ENCODE data around the gene HRG. TPM values are rescaled to one million over a fixed set of nuclear protein-coding genes. Genes with fewer than 3 reads are reported as not detected.

The HRG gene
- total RNA-seq, 2 experiments from 2014 or later = not detected

- ChIA-PET POLR2A (interaction anchor here (0.8 to 1.5 kb wide), 2 partner anchors 10 to 16 kb away, joined by 3 read pairs; partner anchors contain the start of gene FETUB), CTCF (interaction anchor here (4.7 kb wide), 1 partner anchor 9 kb away, joined by 47 read pairs; no protein-coding TSS in a partner anchor)
- intact Hi-C loops (cut with micrococcal nuclease) = no loop called here
- no peak for ATAC-seq
- no peak for TF ChIP-seq CTCF (IDR thresholded peaks at IDR 0.05)
- H3K4me3 Mint-ChIP-seq = no peak overlapping the region
- no peaks in the 10 kb centered on the region for H3K36me3 Mint-ChIP-seq (ENCODE audit: low read depth)
- H3K27ac Mint-ChIP-seq = no peak overlapping the region
- no peaks in the 10 kb centered on the region for H3K4me1 Mint-ChIP-seq (ENCODE audit: low read depth)
- H3K27me3 Mint-ChIP-seq = peaks cover 6% of the 10 kb centered on the region
- no peaks in the 10 kb centered on the region for H3K9me3 Mint-ChIP-seq
- DNase-seq = no peak
These were observed 41.2 kb upstream of the HRG start for GRCh38 chr3:186624598-186624997.

GRCh38 chr3:186625600-186626042, 40.2 kb upstream of the HRG start:
- POLR2A ChIA-PET = interaction anchor here (1.5 kb wide), 1 partner anchor 15 kb away, joined by 3 read pairs; the partner anchor contains the start of gene FETUB
- DNase-seq = no peak
- intact Hi-C loops (cut with micrococcal nuclease) = no loop called here
- no peak for ATAC-seq
- TF ChIP-seq CTCF (IDR thresholded peaks at IDR 0.05) = no peak
- CTCF ChIA-PET = interaction anchor here (4.7 kb wide), 1 partner anchor 10 kb away, joined by 47 read pairs; no protein-coding TSS in a partner anchor
- no peaks in the 10 kb centered on the region for H3K9me3 Mint-ChIP-seq
- H3K4me1 Mint-ChIP-seq (ENCODE audit: low read depth) = no peaks in the 10 kb centered on the region
- H3K36me3 Mint-ChIP-seq (ENCODE audit: low read depth) = no peaks in the 10 kb centered on the region
- H3K4me3 Mint-ChIP-seq = no peak overlapping the region
- H3K27ac Mint-ChIP-seq = no peak overlapping the region
- H3K27me3 Mint-ChIP-seq = peaks cover 6% of the 10 kb centered on the region

- Mint-ChIP-seq H3K27me3 (peaks cover 8% of the 10 kb centered on the region), H3K36me3 (ENCODE audit: low read depth) (no peaks in the 10 kb centered on the region), H3K4me1 (ENCODE audit: low read depth) (no peaks in the 10 kb centered on the region), H3K4me3 (no peak overlapping the region), H3K27ac (no peak overlapping the region), H3K9me3 (no peaks in the 10 kb centered on the region)
- no peak for TF ChIP-seq CTCF (IDR thresholded peaks at IDR 0.05)
- ChIA-PET POLR2A (interaction anchor here (0.6 kb wide), 2 partner anchors 244 to 1774 kb away, joined by 3 to 4 read pairs; no protein-coding TSS in a partner anchor), CTCF (interaction anchor here (4.7 kb wide), 1 partner anchor 11 kb away, joined by 47 read pairs; no protein-coding TSS in a partner anchor)
- intact Hi-C loops (cut with micrococcal nuclease) = no loop called here
- no peak for DNase-seq
- ATAC-seq = no peak
These were observed 39.5 kb upstream of the HRG start for GRCh38 chr3:186626254-186626847.

- H3K27me3 Mint-ChIP-seq = peaks cover 5% of the 10 kb centered on the region
- TF ChIP-seq CTCF (IDR thresholded peaks at IDR 0.05) = no peak
- POLR2A ChIA-PET = no interaction called here
- no peak overlapping the region for H3K27ac Mint-ChIP-seq
- DNase-seq (no peak), ATAC-seq (no peak)
- H3K36me3 Mint-ChIP-seq (ENCODE audit: low read depth) = no peaks in the 10 kb centered on the region
- intact Hi-C loops (cut with micrococcal nuclease) = no loop called here
- no peaks in the 10 kb centered on the region for H3K9me3 Mint-ChIP-seq
- CTCF ChIA-PET = interaction anchor here (12.7 kb wide), 1 partner anchor 12 kb away, joined by 103 read pairs; the partner anchor contains the start of gene AHSG
- H3K4me1 Mint-ChIP-seq (ENCODE audit: low read depth) = no peaks in the 10 kb centered on the region
- no peak overlapping the region for H3K4me3 Mint-ChIP-seq
These were observed 37.9 kb upstream of the HRG start for GRCh38 chr3:186627852-186628414.

- Mint-ChIP-seq H3K36me3 (ENCODE audit: low read depth) (no peaks in the 10 kb centered on the region), H3K9me3 (no peaks in the 10 kb centered on the region), H3K4me1 (ENCODE audit: low read depth) (no peaks in the 10 kb centered on the region), H3K27me3 (peaks cover 2% of the 10 kb centered on the region), H3K27ac (no peak overlapping the region), H3K4me3 (no peak overlapping the region)
- no peak for TF ChIP-seq CTCF (IDR thresholded peaks at IDR 0.05)
- no peak for ATAC-seq
- CTCF ChIA-PET = interaction anchor here (12.7 kb wide), 1 partner anchor 13 kb away, joined by 103 read pairs; the partner anchor contains the start of gene AHSG
- intact Hi-C loops (cut with micrococcal nuclease) = no loop called here
- DNase-seq = no peak
- POLR2A ChIA-PET = no interaction called here
These were observed 37.1 kb upstream of the HRG start for GRCh38 chr3:186628756-186629155.
